ENCODE data around the gene KLB.

DNA sequence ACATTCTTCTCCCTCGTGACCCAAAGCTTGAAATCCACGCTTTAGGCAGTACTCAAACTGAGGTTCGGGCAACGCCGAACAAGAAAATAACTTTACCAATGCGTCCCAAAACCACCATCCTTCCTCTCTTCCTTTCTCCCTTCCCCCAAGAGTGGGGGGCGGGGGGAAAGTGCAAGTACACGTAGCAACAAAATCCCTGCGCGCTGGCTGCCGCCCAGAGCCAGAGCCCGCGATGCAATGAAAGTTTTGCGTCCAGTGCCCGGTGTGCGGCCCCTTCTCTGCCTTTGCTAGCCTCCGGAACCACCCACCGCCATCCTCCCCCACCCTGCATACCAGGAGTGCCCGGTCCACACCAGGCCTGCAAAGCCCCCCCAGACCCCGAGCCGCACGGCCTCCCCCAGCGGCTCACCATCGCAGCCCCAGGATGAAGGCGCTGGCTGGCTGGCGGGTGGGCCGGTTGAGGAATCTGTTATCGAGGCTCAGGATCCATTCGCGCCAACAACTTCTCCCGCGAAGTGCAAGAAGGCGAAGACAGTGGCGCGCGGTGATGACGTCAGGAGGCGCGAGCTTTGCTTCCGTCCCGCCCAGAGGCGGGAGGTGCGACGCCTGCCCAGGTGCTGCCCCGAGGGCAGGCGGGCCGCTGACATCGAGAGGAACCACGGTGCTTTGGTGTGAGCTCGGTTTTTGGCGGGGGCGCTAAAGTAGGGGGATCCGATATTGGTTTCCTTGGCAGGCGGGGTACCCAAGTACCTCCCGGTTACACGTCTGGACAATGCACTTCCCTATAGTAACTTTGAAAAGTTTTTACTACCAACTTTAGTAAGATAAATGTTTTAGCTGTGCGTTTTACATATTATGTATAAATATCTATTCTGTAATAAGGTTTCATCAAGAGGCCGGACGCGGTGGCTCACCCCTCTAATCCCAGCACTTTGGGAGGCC lies 40.6 kb upstream of the KLB start, which contains the start of gene RFC1:
- TF ChIP-seq CTCF (conservative IDR thresholded peaks at IDR 0.05) (no peak), EZH2 (IDR thresholded peaks at IDR 0.05; ENCODE audit: low read depth) (no peak)

Data from PC-9 (cell line).